ENCODE measurements around the gene ZNF423.

DNA sequence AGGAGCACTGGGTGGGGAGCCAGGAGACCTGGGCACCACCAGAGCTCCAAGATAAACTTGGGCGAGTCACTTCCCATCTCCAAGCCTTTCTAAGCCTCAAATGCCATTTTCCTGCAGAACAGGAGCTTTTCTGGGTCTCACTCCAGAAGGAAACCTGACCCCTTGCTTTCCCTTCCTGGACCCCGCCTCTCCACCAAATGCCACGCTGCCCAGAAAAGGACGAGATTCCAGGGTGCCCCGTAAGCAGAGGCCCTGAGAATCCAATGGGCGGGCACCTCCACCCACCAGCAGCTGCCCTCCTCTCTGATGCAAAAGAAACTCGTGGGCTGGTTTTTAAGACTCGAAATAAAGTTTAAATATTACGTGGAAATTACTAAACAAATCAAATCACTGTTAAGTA is 31.3 kb downstream of the ZNF423 start:
- TF ChIP-seq, protein P1, sequence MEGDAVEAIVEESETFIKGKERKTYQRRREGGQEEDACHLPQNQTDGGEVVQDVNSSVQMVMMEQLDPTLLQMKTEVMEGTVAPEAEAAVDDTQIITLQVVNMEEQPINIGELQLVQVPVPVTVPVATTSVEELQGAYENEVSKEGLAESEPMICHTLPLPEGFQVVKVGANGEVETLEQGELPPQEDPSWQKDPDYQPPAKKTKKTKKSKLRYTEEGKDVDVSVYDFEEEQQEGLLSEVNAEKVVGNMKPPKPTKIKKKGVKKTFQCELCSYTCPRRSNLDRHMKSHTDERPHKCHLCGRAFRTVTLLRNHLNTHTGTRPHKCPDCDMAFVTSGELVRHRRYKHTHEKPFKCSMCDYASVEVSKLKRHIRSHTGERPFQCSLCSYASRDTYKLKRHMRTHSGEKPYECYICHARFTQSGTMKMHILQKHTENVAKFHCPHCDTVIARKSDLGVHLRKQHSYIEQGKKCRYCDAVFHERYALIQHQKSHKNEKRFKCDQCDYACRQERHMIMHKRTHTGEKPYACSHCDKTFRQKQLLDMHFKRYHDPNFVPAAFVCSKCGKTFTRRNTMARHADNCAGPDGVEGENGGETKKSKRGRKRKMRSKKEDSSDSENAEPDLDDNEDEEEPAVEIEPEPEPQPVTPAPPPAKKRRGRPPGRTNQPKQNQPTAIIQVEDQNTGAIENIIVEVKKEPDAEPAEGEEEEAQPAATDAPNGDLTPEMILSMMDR (IDR thresholded peaks at IDR 0.05; ENCODE audit: poor library complexity, severe bottlenecking): no peak
- TF ChIP-seq EZH2 (IDR thresholded peaks at IDR 0.05; ENCODE audit: borderline replicate concordance, insufficient read depth, low read length, poor library complexity, severe bottlenecking) (no peak), RAD21 (conservative IDR thresholded peaks at IDR 0.05) (no peak), EP300 (conservative IDR thresholded peaks at IDR 0.05; ENCODE audit: poor library complexity, severe bottlenecking) (no peak), POLR2AphosphoS5 (IDR thresholded peaks at IDR 0.05) (no peak)
- TF ChIP-seq, protein P2, sequence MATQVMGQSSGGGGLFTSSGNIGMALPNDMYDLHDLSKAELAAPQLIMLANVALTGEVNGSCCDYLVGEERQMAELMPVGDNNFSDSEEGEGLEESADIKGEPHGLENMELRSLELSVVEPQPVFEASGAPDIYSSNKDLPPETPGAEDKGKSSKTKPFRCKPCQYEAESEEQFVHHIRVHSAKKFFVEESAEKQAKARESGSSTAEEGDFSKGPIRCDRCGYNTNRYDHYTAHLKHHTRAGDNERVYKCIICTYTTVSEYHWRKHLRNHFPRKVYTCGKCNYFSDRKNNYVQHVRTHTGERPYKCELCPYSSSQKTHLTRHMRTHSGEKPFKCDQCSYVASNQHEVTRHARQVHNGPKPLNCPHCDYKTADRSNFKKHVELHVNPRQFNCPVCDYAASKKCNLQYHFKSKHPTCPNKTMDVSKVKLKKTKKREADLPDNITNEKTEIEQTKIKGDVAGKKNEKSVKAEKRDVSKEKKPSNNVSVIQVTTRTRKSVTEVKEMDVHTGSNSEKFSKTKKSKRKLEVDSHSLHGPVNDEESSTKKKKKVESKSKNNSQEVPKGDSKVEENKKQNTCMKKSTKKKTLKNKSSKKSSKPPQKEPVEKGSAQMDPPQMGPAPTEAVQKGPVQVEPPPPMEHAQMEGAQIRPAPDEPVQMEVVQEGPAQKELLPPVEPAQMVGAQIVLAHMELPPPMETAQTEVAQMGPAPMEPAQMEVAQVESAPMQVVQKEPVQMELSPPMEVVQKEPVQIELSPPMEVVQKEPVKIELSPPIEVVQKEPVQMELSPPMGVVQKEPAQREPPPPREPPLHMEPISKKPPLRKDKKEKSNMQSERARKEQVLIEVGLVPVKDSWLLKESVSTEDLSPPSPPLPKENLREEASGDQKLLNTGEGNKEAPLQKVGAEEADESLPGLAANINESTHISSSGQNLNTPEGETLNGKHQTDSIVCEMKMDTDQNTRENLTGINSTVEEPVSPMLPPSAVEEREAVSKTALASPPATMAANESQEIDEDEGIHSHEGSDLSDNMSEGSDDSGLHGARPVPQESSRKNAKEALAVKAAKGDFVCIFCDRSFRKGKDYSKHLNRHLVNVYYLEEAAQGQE (IDR thresholded peaks at IDR 0.05; ENCODE audit: borderline replicate concordance): no peak
